T-helper 1 cell treated with Interleukin-12 subunit alpha and Interleukin-12 subunit beta and Interleukin-4 antibody, amounts not matched to agents 30 μg/mL and 1 μg/mL, for 36 hours (primary cell): ENCODE data around the gene FAM43A.

Source experiments
- H3K27ac Mint-ChIP-seq: one replicate; pipeline ENCODE4 v1.8.0; 2021; ENCODE audit warnings: mild to moderate bottlenecking, mixed read lengths
- H3K27me3 Mint-ChIP-seq: one replicate; pipeline ENCODE4 v1.8.0; 2021; ENCODE audit warnings: low read depth, mixed read lengths
- H3K36me3 Mint-ChIP-seq: one replicate; pipeline ENCODE4 v1.8.0; 2021; ENCODE audit warnings: low read depth, mixed read lengths
- H3K4me1 Mint-ChIP-seq: one replicate; pipeline ENCODE4 v1.8.0; 2021; ENCODE audit warnings: low read depth, mixed read lengths
- H3K4me3 Mint-ChIP-seq: one replicate; pipeline ENCODE4 v1.8.0; 2021; ENCODE audit warnings: mild to moderate bottlenecking, moderate library complexity, mixed read lengths
- H3K9me3 Mint-ChIP-seq: one replicate; pipeline ENCODE4 v1.8.0; 2021; ENCODE audit warnings: mixed read lengths

FAM43A gene

GRCh38 chr3:194711286-194711685, 25.6 kb downstream of the FAM43A start:
- no peak overlapping the region for H3K27ac Mint-ChIP-seq
- peaks cover 4% of the 10 kb centered on the region for H3K9me3 Mint-ChIP-seq
- H3K27me3 Mint-ChIP-seq = no peaks in the 10 kb centered on the region
- no peaks in the 10 kb centered on the region for H3K36me3 Mint-ChIP-seq
- no peak overlapping the region for H3K4me3 Mint-ChIP-seq
- peaks cover 1% of the 10 kb centered on the region for H3K4me1 Mint-ChIP-seq

GRCh38 chr3:194711913-194712312, 26.2 kb downstream of the FAM43A start:
- H3K27ac Mint-ChIP-seq = no peak overlapping the region
- peaks cover 4% of the 10 kb centered on the region for H3K9me3 Mint-ChIP-seq
- no peak overlapping the region for H3K4me3 Mint-ChIP-seq
- H3K4me1 Mint-ChIP-seq = peaks cover 1% of the 10 kb centered on the region
- no peaks in the 10 kb centered on the region for H3K36me3 Mint-ChIP-seq
- H3K27me3 Mint-ChIP-seq = no peaks in the 10 kb centered on the region

GRCh38 chr3:194713299-194714136, 27.8 kb downstream of the FAM43A start:
- no peak overlapping the region for H3K4me3 Mint-ChIP-seq
- peaks cover 1% of the 10 kb centered on the region for H3K4me1 Mint-ChIP-seq
- H3K9me3 Mint-ChIP-seq = no peaks in the 10 kb centered on the region
- no peak overlapping the region for H3K27ac Mint-ChIP-seq
- no peaks in the 10 kb centered on the region for H3K27me3 Mint-ChIP-seq
- H3K36me3 Mint-ChIP-seq = no peaks in the 10 kb centered on the region

GRCh38 chr3:194714137-194714455, 28.4 kb downstream of the FAM43A start:
- Mint-ChIP-seq H3K9me3 (no peaks in the 10 kb centered on the region), H3K27me3 (no peaks in the 10 kb centered on the region), H3K4me3 (no peak overlapping the region), H3K4me1 (peaks cover 1% of the 10 kb centered on the region), H3K27ac (no peak overlapping the region), H3K36me3 (no peaks in the 10 kb centered on the region)

GRCh38 chr3:194714564-194714963, 28.9 kb downstream of the FAM43A start:
- Mint-ChIP-seq H3K4me1 (peaks cover 1% of the 10 kb centered on the region), H3K27ac (no peak overlapping the region), H3K36me3 (no peaks in the 10 kb centered on the region), H3K27me3 (no peaks in the 10 kb centered on the region), H3K4me3 (no peak overlapping the region), H3K9me3 (no peaks in the 10 kb centered on the region)

GRCh38 chr3:194715022-194715800, 29.5 kb downstream of the FAM43A start:
- no peaks in the 10 kb centered on the region for H3K9me3 Mint-ChIP-seq
- H3K4me3 Mint-ChIP-seq = no peak overlapping the region
- H3K27me3 Mint-ChIP-seq = peaks cover 1% of the 10 kb centered on the region
- no peak overlapping the region for H3K27ac Mint-ChIP-seq
- H3K4me1 Mint-ChIP-seq = peaks cover 1% of the 10 kb centered on the region
- no peaks in the 10 kb centered on the region for H3K36me3 Mint-ChIP-seq

- no peak overlapping the region for H3K4me3 Mint-ChIP-seq
- H3K4me1 Mint-ChIP-seq = peaks cover 1% of the 10 kb centered on the region
- H3K9me3 Mint-ChIP-seq = no peaks in the 10 kb centered on the region
- H3K27me3 Mint-ChIP-seq = peaks cover 3% of the 10 kb centered on the region
- no peak overlapping the region for H3K27ac Mint-ChIP-seq
- H3K36me3 Mint-ChIP-seq = no peaks in the 10 kb centered on the region
Observed at GRCh38 chr3:194718079-194718478, 32.4 kb downstream of the FAM43A start.

- Mint-ChIP-seq H3K4me3 (no peak overlapping the region), H3K27me3 (peaks cover 3% of the 10 kb centered on the region), H3K4me1 (peaks cover 1% of the 10 kb centered on the region), H3K9me3 (no peaks in the 10 kb centered on the region), H3K36me3 (no peaks in the 10 kb centered on the region), H3K27ac (no peak overlapping the region)
Observed at GRCh38 chr3:194720048-194720447, 34.4 kb downstream of the FAM43A start.

- no peak overlapping the region for H3K4me3 Mint-ChIP-seq
- H3K9me3 Mint-ChIP-seq = no peaks in the 10 kb centered on the region
- peaks cover 8% of the 10 kb centered on the region for H3K27me3 Mint-ChIP-seq
- H3K27ac Mint-ChIP-seq = no peak overlapping the region
- H3K4me1 Mint-ChIP-seq = no peaks in the 10 kb centered on the region
- H3K36me3 Mint-ChIP-seq = no peaks in the 10 kb centered on the region
Observed at GRCh38 chr3:194723846-194724618, 38.3 kb downstream of the FAM43A start.

GRCh38 chr3:194725346-194725745, 39.7 kb downstream of the FAM43A start:
- Mint-ChIP-seq H3K4me1 (no peaks in the 10 kb centered on the region), H3K9me3 (no peaks in the 10 kb centered on the region), H3K27me3 (peaks cover 13% of the 10 kb centered on the region), H3K36me3 (no peaks in the 10 kb centered on the region), H3K4me3 (no peak overlapping the region), H3K27ac (no peak overlapping the region)

- Mint-ChIP-seq H3K27ac (no peak overlapping the region), H3K4me3 (no peak overlapping the region), H3K27me3 (peaks cover 19% of the 10 kb centered on the region), H3K4me1 (no peaks in the 10 kb centered on the region), H3K9me3 (no peaks in the 10 kb centered on the region), H3K36me3 (no peaks in the 10 kb centered on the region)
Observed at GRCh38 chr3:194727435-194728128, 41.9 kb downstream of the FAM43A start.

- no peaks in the 10 kb centered on the region for H3K4me1 Mint-ChIP-seq
- H3K27ac Mint-ChIP-seq = no peak overlapping the region
- H3K9me3 Mint-ChIP-seq = no peaks in the 10 kb centered on the region
- no peaks in the 10 kb centered on the region for H3K36me3 Mint-ChIP-seq
- H3K27me3 Mint-ChIP-seq = peaks cover 21% of the 10 kb centered on the region
- no peak overlapping the region for H3K4me3 Mint-ChIP-seq
Observed at GRCh38 chr3:194728986-194729385, 43.3 kb downstream of the FAM43A start.

- Mint-ChIP-seq H3K4me1 (no peaks in the 10 kb centered on the region), H3K4me3 (no peak overlapping the region), H3K9me3 (no peaks in the 10 kb centered on the region), H3K27me3 (peaks cover 20% of the 10 kb centered on the region), H3K27ac (no peak overlapping the region), H3K36me3 (no peaks in the 10 kb centered on the region)
Observed at GRCh38 chr3:194730365-194730764, 44.7 kb downstream of the FAM43A start.

GRCh38 chr3:194731506-194732073, 45.9 kb downstream of the FAM43A start:
- peaks cover 17% of the 10 kb centered on the region for H3K27me3 Mint-ChIP-seq

More at GRCh38 chr3:194731506-194732073, 45.9 kb downstream of the FAM43A start:
- Mint-ChIP-seq H3K36me3 (no peaks in the 10 kb centered on the region), H3K4me1 (no peaks in the 10 kb centered on the region), H3K9me3 (no peaks in the 10 kb centered on the region), H3K27ac (no peak overlapping the region), H3K4me3 (no peak overlapping the region)
